ENCODE results near the gene PCDHGA11.
"Not testable (repeated sequence)": the region's sequence is repeated elsewhere in the genome, so short reads cannot be mapped to it uniquely, and the experiment has no call there.

PCDHGA11 gene

DNA sequence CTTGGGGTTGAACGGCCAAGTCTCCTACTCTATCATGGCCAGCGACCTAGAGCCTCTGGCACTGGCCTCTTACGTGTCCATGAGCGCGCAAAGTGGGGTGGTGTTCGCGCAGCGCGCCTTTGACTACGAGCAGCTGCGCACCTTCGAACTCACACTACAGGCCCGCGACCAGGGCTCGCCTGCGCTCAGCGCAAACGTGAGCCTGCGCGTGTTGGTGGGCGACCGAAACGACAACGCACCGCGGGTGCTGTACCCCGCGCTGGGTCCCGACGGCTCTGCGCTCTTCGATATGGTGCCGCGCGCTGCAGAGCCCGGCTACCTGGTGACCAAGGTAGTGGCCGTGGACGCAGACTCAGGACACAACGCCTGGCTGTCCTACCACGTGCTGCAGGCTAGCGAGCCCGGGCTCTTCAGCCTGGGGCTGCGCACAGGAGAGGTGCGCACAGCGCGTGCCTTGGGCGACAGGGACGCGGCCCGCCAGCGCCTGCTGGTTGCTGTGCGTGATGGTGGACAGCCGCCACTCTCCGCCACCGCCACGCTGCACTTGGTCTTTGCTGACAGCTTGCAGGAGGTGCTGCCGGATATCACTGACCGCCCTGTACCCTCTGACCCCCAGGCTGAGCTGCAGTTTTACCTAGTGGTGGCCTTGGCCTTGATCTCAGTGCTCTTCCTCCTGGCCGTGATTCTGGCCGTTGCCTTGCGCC, 21.1 kb upstream of the PCDHGA11 start:
- DNase-seq: no peak

DNA sequence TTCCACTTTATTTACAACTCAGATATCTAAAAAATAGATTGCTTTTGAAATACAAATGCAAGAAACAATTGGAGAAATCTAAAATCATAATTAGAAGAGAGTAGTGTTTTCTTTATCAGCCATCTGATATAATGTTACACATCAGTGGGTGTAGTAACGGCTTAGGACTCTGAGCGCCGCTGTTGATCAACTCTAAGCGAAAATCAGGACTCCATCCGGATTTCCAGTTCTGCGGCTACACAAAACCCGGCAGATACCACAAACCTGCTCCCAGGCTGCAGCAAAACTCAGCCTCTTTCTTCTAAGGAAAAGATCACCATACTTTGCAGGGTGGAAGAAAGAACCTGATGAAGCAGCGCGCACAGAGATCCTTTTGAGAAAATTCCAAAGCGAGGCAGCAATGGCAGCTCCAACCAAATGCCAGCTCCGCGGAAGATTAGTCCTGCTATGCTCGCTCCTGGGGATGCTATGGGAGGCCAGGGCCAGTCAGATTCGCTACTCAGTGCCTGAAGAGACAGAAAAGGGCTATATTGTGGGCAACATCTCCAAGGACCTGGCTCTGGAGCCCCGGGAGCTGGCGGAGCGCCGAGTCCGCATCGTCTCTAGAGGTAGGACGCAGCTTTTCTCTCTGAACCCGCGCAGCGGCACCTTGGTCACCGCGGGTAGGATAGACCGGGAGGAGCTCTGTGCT, 18.2 kb upstream of the PCDHGA11 start, which contains the start of gene PCDHGA9:
PCDHGA9 (plus strand) TSS at position 226 of the 691 bp plus-strand sequence; CDS start at position 401, 175 bp downstream.
- DNase-seq: no peak

GRCh38 chr5:141403387-141403786, 17.5 kb upstream of the PCDHGA11 start:
- no peak for DNase-seq

DNA sequence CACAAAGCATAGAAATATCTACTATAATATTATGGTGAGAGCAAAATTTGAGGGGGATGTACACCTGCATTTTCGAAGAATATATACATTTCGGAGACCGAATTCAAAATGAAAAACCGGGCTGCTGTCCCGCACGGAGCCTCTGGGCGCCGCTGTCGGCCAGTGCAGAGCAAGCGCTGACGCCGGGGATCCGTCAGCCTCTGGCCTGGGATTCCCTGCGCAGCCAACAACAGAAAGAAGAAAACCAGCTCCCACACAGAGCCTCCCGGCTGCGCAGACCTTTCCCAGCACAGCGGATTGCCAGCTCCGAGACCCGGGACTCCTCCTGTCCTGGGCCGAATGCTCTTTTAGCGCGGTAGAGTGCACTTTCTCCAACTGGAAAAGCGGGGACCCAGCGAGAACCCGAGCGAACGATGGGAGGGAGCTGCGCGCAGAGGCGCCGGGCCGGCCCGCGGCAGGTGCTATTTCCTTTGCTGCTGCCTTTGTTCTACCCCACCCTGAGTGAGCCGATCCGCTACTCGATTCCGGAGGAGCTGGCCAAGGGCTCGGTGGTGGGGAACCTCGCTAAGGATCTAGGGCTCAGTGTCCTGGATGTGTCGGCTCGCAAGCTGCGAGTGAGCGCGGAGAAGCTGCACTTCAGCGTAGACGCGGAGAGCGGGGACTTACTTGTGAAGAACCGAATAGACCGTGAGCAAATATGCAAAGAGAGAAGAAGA, 12.9 kb upstream of the PCDHGA11 start, which contains the start of gene PCDHGB6:
PCDHGB6 (plus strand) TSS at position 232 of the 716 bp plus-strand sequence; CDS start at position 414, 182 bp downstream.
- peak in 1 of 4 experiments; percentile 21 for DNase-seq

DNA sequence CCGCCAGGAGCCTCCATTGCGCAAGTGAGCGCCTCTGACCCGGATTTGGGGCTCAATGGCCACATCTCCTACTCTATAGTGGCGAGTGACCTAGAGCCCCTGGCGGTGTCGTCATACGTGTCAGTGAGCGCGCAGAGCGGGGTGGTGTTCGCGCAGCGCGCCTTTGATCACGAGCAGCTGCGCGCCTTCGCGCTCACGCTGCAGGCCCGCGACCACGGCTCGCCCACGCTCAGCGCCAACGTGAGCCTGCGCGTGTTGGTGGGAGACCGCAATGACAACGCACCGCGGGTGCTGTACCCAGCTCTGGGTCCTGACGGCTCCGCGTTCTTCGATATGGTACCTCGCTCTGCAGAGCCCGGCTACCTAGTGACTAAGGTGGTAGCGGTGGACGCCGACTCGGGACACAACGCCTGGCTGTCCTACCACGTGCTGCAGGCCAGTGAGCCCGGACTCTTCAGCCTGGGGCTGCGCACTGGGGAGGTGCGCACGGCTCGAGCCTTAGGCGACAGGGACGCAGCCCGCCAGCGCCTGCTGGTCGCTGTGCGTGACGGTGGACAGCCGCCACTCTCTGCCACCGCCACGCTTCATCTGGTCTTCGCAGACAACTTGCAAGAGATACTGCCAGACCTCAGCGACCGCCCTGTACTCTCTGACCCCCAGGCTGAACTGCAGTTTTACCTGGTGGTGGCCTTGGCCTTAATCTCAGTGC, 11.1 kb upstream of the PCDHGA11 start:
- no peak for DNase-seq

- DNase-seq: no peak
Measured at GRCh38 chr5:141411575-141411974, 9.3 kb upstream of the PCDHGA11 start.

GRCh38 chr5:141412854-141413539, 7.9 kb upstream of the PCDHGA11 start, which contains the start of gene PCDHGA10:
Gene PCDHGA10 (plus strand): TSS chr5:141412987. CDS start chr5:141413176, 189 bp downstream.
- DNase-seq: peak in 1 of 4 experiments; percentile 35

GRCh38 chr5:141413540-141414069, 7.2 kb upstream of the PCDHGA11 start:
- DNase-seq: no peak

DNA sequence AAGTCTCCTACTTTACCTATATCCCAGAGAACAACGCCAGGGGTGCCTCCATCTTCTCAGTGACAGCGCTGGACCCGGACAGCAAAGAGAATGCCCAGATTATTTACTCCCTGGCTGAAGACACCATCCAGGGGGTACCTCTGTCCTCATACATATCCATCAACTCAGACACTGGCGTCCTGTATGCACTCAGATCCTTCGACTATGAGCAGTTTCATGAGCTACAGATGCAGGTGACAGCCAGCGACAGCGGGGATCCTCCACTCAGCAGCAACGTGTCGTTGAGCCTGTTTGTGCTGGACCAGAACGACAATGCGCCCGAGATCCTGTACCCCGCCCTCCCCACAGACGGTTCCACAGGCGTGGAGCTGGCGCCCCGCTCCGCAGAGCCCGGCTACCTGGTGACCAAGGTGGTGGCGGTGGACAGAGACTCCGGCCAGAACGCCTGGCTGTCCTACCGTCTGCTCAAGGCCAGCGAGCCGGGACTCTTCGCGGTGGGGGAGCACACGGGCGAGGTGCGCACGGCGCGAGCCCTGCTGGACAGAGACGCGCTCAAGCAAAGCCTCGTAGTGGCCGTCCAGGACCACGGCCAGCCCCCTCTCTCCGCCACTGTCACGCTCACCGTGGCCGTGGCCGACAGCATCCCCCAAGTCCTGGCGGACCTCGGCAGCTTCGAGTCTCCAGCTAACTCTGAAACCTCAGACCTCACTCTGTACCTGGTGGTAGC, 6.1 kb upstream of the PCDHGA11 start:
- not testable (repeated sequence) for DNase-seq

DNA sequence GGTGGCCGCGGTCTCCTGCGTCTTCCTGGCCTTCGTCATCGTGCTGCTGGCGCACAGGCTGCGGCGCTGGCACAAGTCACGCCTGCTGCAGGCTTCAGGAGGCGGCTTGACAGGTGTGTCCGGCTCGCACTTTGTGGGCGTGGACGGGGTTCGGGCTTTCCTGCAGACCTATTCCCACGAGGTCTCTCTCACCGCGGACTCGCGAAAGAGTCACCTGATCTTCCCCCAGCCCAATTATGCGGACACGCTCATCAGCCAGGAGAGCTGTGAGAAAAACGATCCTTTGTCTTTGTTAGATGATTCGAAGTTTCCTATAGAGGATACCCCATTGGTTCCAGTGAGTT, 5.6 kb upstream of the PCDHGA11 start:
- DNase-seq: not testable (repeated sequence)

- DNase-seq: not testable (repeated sequence)
Measured at GRCh38 chr5:141417494-141418172, 3.2 kb upstream of the PCDHGA11 start, which contains the start of gene PCDHGB7. Gene PCDHGB7 (plus strand): TSS chr5:141417677. CDS start chr5:141417860, 183 bp downstream.

- DNase-seq: no peak
Measured at GRCh38 chr5:141419074-141419880, 1.6 kb upstream of the PCDHGA11 start.

GRCh38 chr5:141421489-141421855, 621 bp downstream of the PCDHGA11 start:
- no peak for DNase-seq

DNA sequence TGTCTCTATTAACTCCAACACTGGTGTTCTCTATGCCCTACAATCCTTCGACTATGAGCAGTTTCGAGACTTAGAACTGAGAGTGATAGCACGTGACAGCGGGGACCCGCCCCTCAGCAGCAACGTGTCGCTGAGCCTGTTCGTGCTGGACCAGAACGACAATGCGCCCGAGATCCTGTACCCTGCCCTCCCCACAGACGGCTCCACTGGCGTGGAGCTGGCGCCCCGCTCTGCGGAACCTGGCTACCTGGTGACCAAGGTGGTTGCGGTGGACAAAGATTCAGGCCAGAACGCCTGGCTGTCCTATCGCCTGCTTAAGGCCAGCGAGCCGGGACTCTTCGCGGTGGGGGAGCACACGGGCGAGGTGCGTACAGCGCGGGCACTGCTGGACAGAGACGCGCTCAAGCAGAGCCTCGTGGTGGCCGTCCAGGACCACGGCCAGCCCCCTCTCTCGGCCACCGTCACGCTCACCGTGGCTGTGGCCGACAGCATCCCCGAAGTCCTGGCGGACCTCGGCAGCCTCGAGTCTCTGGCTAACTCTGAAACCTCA, 2.0 kb downstream of the PCDHGA11 start:
- no peak for DNase-seq

DNA sequence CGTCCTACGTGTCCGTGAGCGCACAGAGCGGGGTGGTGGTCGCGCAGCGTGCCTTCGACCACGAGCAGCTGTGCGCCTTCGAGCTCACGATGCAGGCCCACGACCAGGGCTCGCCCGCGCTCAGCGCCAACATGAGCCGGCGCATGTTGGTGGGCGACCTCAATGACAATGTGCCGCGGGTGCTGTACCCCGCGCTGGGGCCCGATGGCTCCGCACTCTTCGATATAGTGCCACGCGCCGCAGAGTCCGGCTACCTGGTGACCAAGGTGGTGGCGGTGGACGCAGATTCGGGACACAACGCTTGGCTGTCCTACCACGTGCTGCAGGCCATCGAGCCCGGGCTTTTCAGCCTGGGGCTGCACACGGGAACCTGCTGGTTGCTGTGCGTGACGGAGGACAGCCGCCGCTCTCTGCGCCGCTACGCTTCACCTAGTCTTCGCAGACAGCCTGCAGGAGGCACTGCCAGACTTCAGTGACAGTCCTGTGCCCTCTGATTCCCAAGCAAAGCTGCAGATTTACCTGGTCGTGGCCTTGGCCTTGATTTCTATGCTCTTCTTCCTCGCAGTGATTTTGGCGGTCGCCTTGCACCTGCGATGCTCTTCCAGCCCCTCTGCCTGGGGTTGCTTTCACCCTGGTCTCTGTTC, 7.1 kb downstream of the PCDHGA11 start:
- no peak for DNase-seq

DNA sequence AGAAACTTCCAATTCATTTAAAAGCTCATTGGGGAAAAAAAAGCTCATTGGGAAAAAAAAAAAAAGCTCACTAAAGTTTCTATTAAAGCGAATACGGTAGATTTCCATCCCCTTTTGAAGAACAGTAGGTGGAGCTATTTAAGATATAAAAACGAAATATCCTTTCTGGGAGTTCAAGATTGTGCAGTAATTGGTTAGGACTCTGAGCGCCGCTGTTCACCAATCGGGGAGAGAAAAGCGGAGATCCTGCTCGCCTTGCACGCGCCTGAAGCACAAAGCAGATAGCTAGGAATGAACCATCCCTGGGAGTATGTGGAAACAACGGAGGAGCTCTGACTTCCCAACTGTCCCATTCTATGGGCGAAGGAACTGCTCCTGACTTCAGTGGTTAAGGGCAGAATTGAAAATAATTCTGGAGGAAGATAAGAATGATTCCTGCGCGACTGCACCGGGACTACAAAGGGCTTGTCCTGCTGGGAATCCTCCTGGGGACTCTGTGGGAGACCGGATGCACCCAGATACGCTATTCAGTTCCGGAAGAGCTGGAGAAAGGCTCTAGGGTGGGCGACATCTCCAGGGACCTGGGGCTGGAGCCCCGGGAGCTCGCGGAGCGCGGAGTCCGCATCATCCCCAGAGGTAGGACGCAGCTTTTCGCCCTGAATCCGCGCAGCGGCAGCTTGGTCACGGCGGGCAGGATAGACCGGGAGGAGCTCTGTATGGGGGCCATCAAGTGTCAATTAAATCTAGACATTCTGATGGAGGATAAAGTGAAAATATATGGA, 9.7 kb downstream of the PCDHGA11 start, which contains the start of gene PCDHGA12:
PCDHGA12 (plus strand) TSS at position 176 of the 782 bp plus-strand sequence; CDS start at position 429, 253 bp downstream.
- no peak for DNase-seq

- DNase-seq: no peak
Measured at GRCh38 chr5:141431286-141431685, 10.4 kb downstream of the PCDHGA11 start.

- not testable (repeated sequence) for DNase-seq
Measured at GRCh38 chr5:141432308-141432707, 11.5 kb downstream of the PCDHGA11 start.

All from activated naive CD4-positive, alpha-beta T cell (primary cell).